HG02759 (cell line): Measurements from ENCODE around the gene GIMAP7.

Experiments
- ATAC-seq: cut with Tn5 transposase; IDR thresholded peaks from one replicate; pipeline ENCODE4 v1.9.1; 2021; ENCODE audit warnings: mild to moderate bottlenecking, moderate library complexity; ENCODE audit not compliant: unreplicated experiment

Gene GIMAP7

DNA sequence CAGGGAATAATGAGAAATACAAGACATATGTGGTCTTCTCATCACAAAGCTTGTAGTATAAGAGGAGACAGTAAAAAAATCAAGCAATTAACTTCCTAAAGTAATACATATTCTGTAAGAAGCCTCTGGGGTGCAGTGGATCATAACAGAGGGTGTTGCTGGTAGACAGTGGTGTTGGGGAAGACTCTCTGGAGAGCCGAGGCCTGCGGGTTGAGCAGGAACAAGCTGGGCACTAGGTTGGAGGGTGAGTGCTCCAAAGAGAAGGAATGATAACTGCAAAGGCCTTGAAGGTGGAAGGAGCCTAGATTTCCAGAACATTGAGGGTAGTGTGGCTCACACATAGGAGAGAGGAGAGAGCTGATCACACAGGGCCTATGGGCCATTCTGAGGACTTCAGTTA, 54.0 kb downstream of the GIMAP7 start:
- ATAC-seq: no peak

DNA sequence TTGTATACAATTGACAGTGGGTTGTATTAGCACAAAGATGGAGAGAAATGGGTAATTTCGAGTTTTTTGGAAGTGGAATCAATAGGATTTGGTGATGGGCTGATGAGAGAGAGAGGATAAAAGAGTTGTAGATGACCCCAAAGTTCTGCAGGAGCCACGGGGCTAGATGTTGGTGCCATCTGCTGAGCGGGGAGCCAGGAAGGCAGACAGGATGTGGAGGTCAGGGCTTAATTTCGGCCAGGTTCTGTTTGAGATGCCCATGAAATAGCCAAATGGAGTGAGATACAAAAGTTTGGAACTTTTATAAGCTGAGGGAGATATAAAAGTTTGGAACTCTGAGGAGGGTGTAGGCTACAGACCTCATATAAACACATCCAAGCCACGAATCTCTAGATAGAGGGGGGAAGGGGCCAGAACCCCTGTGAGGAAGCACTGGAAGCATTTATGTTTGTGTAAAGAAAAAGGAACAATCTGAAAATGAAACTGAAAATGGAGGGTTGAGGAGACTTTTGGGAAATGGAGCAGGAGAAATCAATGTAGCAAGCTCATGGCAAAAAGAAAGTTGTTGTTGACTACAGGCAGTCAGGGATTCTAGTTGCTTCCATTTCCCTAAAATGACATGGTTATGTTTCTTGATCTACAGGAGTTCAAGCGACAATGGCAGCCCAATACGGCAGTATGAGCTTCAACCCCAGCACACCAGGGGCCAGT, 54.7 kb downstream of the GIMAP7 start:
- ATAC-seq: no peak
